ENCODE results near the gene ARRB1.

GRCh38 chr11:75355051-75355450 is 3.6 kb upstream of the ARRB1 start:
- TF ChIP-seq TAF1 (IDR thresholded peaks at IDR 0.05; ENCODE audit: borderline replicate concordance, insufficient read depth, low read length) = no peak
- TF ChIP-seq POLR2AphosphoS5 (IDR thresholded peaks at IDR 0.05; ENCODE audit: low read depth, low read length) = no peak
- TF ChIP-seq SIN3A (IDR thresholded peaks at IDR 0.05; ENCODE audit: borderline replicate concordance, insufficient read depth, low read length) = no peak
- no peak for TF ChIP-seq REST (IDR thresholded peaks at IDR 0.05; ENCODE audit: insufficient read depth in 1 of 2, low read depth in 2 of 2, low read length in 2 of 2)
- TF ChIP-seq FOXP2 (optimal IDR thresholded peaks at IDR 0.05; ENCODE audit: borderline replicate concordance, extremely low read depth, extremely low read length, insufficient read depth) = no peak
